ENCODE measurements around the gene GARNL3. TPM values are rescaled to one million over a fixed set of nuclear protein-coding genes. Genes with fewer than 3 reads are reported as not detected.

Gene GARNL3
- polyA plus RNA-seq, 1 donor = 24.0 TPM

- H3K4me1 ChIP-seq (ENCODE audit: control insufficient read depth, insufficient read depth, low read length) = peaks cover 43% of the 10 kb centered on the region
- H3K27ac ChIP-seq (ENCODE audit: low read length) = no peak overlapping the region
- 90% methylated on average over 2 of the region's 7 CpGs for WGBS (ENCODE audit: insufficient coverage, low lambda C conversion rate)
- H3K4me3 ChIP-seq (ENCODE audit: low read length) = no peak overlapping the region
- no peaks in the 10 kb centered on the region for H3K27me3 ChIP-seq (ENCODE audit: control insufficient read depth, insufficient read depth, low read length)
- no peaks in the 10 kb centered on the region for H3K9me3 ChIP-seq (ENCODE audit: control insufficient read depth, low read depth, low read length)
- no peak for DNase-seq
- H3K36me3 ChIP-seq (ENCODE audit: control insufficient read depth, insufficient read depth, low read length) = peaks cover 3% of the 10 kb centered on the region
Measured at GRCh38 chr9:127366594-127366993, 102.0 kb downstream of the GARNL3 start.

GRCh38 chr9:127368852-127369402 lies 104.4 kb downstream of the GARNL3 start:
- no peaks in the 10 kb centered on the region for H3K9me3 ChIP-seq (ENCODE audit: control insufficient read depth, low read depth, low read length)
- WGBS (ENCODE audit: insufficient coverage, low lambda C conversion rate) = no CpG with 5 or more reads among the region's 6 CpGs
- H3K4me3 ChIP-seq (ENCODE audit: low read length) = no peak overlapping the region
- H3K27ac ChIP-seq (ENCODE audit: low read length) = peak overlapping the region; percentile 87
- H3K4me1 ChIP-seq (ENCODE audit: control insufficient read depth, insufficient read depth, low read length) = peaks cover 40% of the 10 kb centered on the region
- no peaks in the 10 kb centered on the region for H3K27me3 ChIP-seq (ENCODE audit: control insufficient read depth, insufficient read depth, low read length)
- peaks cover 3% of the 10 kb centered on the region for H3K36me3 ChIP-seq (ENCODE audit: control insufficient read depth, insufficient read depth, low read length)
- no peak for DNase-seq

- Histone ChIP-seq H3K27ac (ENCODE audit: low read length) (peak overlapping the region; percentile 87), H3K36me3 (ENCODE audit: control insufficient read depth, insufficient read depth, low read length) (peaks cover 3% of the 10 kb centered on the region)
- WGBS (ENCODE audit: insufficient coverage, low lambda C conversion rate) = no CpG with 5 or more reads among the region's 8 CpGs
Measured at GRCh38 chr9:127369428-127369827, 104.9 kb downstream of the GARNL3 start.

GRCh38 chr9:127370147-127370579 lies 105.6 kb downstream of the GARNL3 start:
- H3K27ac ChIP-seq (ENCODE audit: low read length) = peak overlapping the region; percentile 87
- 83% methylated on average over 1 of the region's 7 CpGs for WGBS (ENCODE audit: insufficient coverage, low lambda C conversion rate)
- no peak for DNase-seq

More at GRCh38 chr9:127369428-127369827, 104.9 kb downstream of the GARNL3 start:
- Histone ChIP-seq H3K4me3 (ENCODE audit: low read length) (no peak overlapping the region), H3K9me3 (ENCODE audit: control insufficient read depth, low read depth, low read length) (no peaks in the 10 kb centered on the region), H3K4me1 (ENCODE audit: control insufficient read depth, insufficient read depth, low read length) (peaks cover 40% of the 10 kb centered on the region), H3K27me3 (ENCODE audit: control insufficient read depth, insufficient read depth, low read length) (no peaks in the 10 kb centered on the region)
- peak; percentile 13 to 48 for DNase-seq

GRCh38 chr9:127370672-127371648 lies 106.4 kb downstream of the GARNL3 start:
- Histone ChIP-seq H3K9me3 (ENCODE audit: control insufficient read depth, low read depth, low read length) (no peaks in the 10 kb centered on the region), H3K36me3 (ENCODE audit: control insufficient read depth, insufficient read depth, low read length) (no peaks in the 10 kb centered on the region), H3K27me3 (ENCODE audit: control insufficient read depth, insufficient read depth, low read length) (no peaks in the 10 kb centered on the region), H3K4me1 (ENCODE audit: control insufficient read depth, insufficient read depth, low read length) (peaks cover 40% of the 10 kb centered on the region), H3K27ac (ENCODE audit: low read length) (peak overlapping the region; percentile 87), H3K4me3 (ENCODE audit: low read length) (no peak overlapping the region)
- DNase-seq = peak; percentile 81 to 93
- WGBS (ENCODE audit: insufficient coverage, low lambda C conversion rate) = 0% methylated on average over 1 of the region's 13 CpGs

More at GRCh38 chr9:127370147-127370579, 105.6 kb downstream of the GARNL3 start:
- no peaks in the 10 kb centered on the region for H3K27me3 ChIP-seq (ENCODE audit: control insufficient read depth, insufficient read depth, low read length)
- no peak overlapping the region for H3K4me3 ChIP-seq (ENCODE audit: low read length)
- H3K36me3 ChIP-seq (ENCODE audit: control insufficient read depth, insufficient read depth, low read length) = peaks cover 3% of the 10 kb centered on the region
- H3K9me3 ChIP-seq (ENCODE audit: control insufficient read depth, low read depth, low read length) = no peaks in the 10 kb centered on the region
- H3K4me1 ChIP-seq (ENCODE audit: control insufficient read depth, insufficient read depth, low read length) = peaks cover 40% of the 10 kb centered on the region

GRCh38 chr9:127380479-127380878 lies 115.9 kb downstream of the GARNL3 start:
- no peaks in the 10 kb centered on the region for H3K9me3 ChIP-seq (ENCODE audit: control insufficient read depth, low read depth, low read length)
- no peaks in the 10 kb centered on the region for H3K36me3 ChIP-seq (ENCODE audit: control insufficient read depth, insufficient read depth, low read length)
- H3K4me1 ChIP-seq (ENCODE audit: control insufficient read depth, insufficient read depth, low read length) = no peaks in the 10 kb centered on the region
- no peak for DNase-seq
- no peak overlapping the region for H3K27ac ChIP-seq (ENCODE audit: low read length)
- H3K27me3 ChIP-seq (ENCODE audit: control insufficient read depth, insufficient read depth, low read length) = no peaks in the 10 kb centered on the region
- H3K4me3 ChIP-seq (ENCODE audit: low read length) = no peak overlapping the region
- WGBS (ENCODE audit: insufficient coverage, low lambda C conversion rate) = no CpG with 5 or more reads among the region's 3 CpGs

GRCh38 chr9:127382541-127382940 lies 118.0 kb downstream of the GARNL3 start:
- H3K27ac ChIP-seq (ENCODE audit: low read length) = no peak overlapping the region
- no peaks in the 10 kb centered on the region for H3K36me3 ChIP-seq (ENCODE audit: control insufficient read depth, insufficient read depth, low read length)
- 80% methylated on average over 1 of the region's 2 CpGs for WGBS (ENCODE audit: insufficient coverage, low lambda C conversion rate)
- no peaks in the 10 kb centered on the region for H3K9me3 ChIP-seq (ENCODE audit: control insufficient read depth, low read depth, low read length)
- H3K27me3 ChIP-seq (ENCODE audit: control insufficient read depth, insufficient read depth, low read length) = no peaks in the 10 kb centered on the region
- H3K4me3 ChIP-seq (ENCODE audit: low read length) = no peak overlapping the region
- DNase-seq = no peak
- peaks cover 4% of the 10 kb centered on the region for H3K4me1 ChIP-seq (ENCODE audit: control insufficient read depth, insufficient read depth, low read length)

- WGBS (ENCODE audit: insufficient coverage, low lambda C conversion rate) = 100% methylated on average over 7 of the region's 11 CpGs
- no peak for DNase-seq
- Histone ChIP-seq H3K36me3 (ENCODE audit: control insufficient read depth, insufficient read depth, low read length) (no peaks in the 10 kb centered on the region), H3K27ac (ENCODE audit: low read length) (no peak overlapping the region), H3K4me3 (ENCODE audit: low read length) (no peak overlapping the region), H3K4me1 (ENCODE audit: control insufficient read depth, insufficient read depth, low read length) (peaks cover 16% of the 10 kb centered on the region), H3K9me3 (ENCODE audit: control insufficient read depth, low read depth, low read length) (no peaks in the 10 kb centered on the region), H3K27me3 (ENCODE audit: control insufficient read depth, insufficient read depth, low read length) (no peaks in the 10 kb centered on the region)
Measured at GRCh38 chr9:127384016-127384730, 119.6 kb downstream of the GARNL3 start.

- DNase-seq = no peak
- no CpG with 5 or more reads among the region's 13 CpGs for WGBS (ENCODE audit: insufficient coverage, low lambda C conversion rate)
- no peaks in the 10 kb centered on the region for H3K27me3 ChIP-seq (ENCODE audit: control insufficient read depth, insufficient read depth, low read length)
- peaks cover 23% of the 10 kb centered on the region for H3K4me1 ChIP-seq (ENCODE audit: control insufficient read depth, insufficient read depth, low read length)
- no peaks in the 10 kb centered on the region for H3K36me3 ChIP-seq (ENCODE audit: control insufficient read depth, insufficient read depth, low read length)
- H3K9me3 ChIP-seq (ENCODE audit: control insufficient read depth, low read depth, low read length) = no peaks in the 10 kb centered on the region
- H3K27ac ChIP-seq (ENCODE audit: low read length) = no peak overlapping the region
- no peak overlapping the region for H3K4me3 ChIP-seq (ENCODE audit: low read length)
Measured at GRCh38 chr9:127384901-127385300, 120.3 kb downstream of the GARNL3 start.

GRCh38 chr9:127386249-127386648 lies 121.7 kb downstream of the GARNL3 start:
- Histone ChIP-seq H3K9me3 (ENCODE audit: control insufficient read depth, low read depth, low read length) (no peaks in the 10 kb centered on the region), H3K27ac (ENCODE audit: low read length) (no peak overlapping the region), H3K36me3 (ENCODE audit: control insufficient read depth, insufficient read depth, low read length) (no peaks in the 10 kb centered on the region), H3K4me3 (ENCODE audit: low read length) (no peak overlapping the region), H3K4me1 (ENCODE audit: control insufficient read depth, insufficient read depth, low read length) (peaks cover 33% of the 10 kb centered on the region), H3K27me3 (ENCODE audit: control insufficient read depth, insufficient read depth, low read length) (no peaks in the 10 kb centered on the region)
- DNase-seq = no peak
- WGBS (ENCODE audit: insufficient coverage, low lambda C conversion rate) = no CpG with 5 or more reads among the region's 4 CpGs

Measured in large intestine (tissue), 3 donors.